ENCODE measurements around the gene NR2F1. TPM values are rescaled to one million over a fixed set of nuclear protein-coding genes. Genes with fewer than 3 reads are reported as not detected.

The NR2F1 gene
- total and polyA plus RNA-seq, 2 donors (not counting 1 experiment from before 2014, with no cell fraction given) = 64.4 to 90.8 TPM

- Histone ChIP-seq H3K9ac (ENCODE audit: insufficient read depth, low read length) (no peak overlapping the region), H3K36me3 (ENCODE audit: control insufficient read depth, insufficient read depth, low read length) (peaks cover 4% of the 10 kb centered on the region), H3K4me3 (replicated peaks in 1 of 4; ENCODE audit: control extremely low read depth in 1 of 4, insufficient read depth in 1 of 4, low read depth in 3 of 4, low read length in 4 of 4) (no peak overlapping the region), H3K27me3 (ENCODE audit: control insufficient read depth, insufficient read depth, low read length) (no peaks in the 10 kb centered on the region), H3K4me1 (ENCODE audit: control insufficient read depth, extremely low read depth, insufficient read depth, low read length) (peaks cover 27% of the 10 kb centered on the region), H3K4me2 (ENCODE audit: extremely low read depth, insufficient read depth, low read length) (no peak overlapping the region), H2AFZ (ENCODE audit: low read length) (no peak overlapping the region), H3K79me2 (ENCODE audit: control insufficient read depth, insufficient read depth, low read length) (peaks cover 68% of the 10 kb centered on the region), H3K27ac (ENCODE audit: insufficient read depth, low read length) (no peak overlapping the region), H3K9me3 (ENCODE audit: control insufficient read depth, insufficient read depth, low read depth, low read length) (no peaks in the 10 kb centered on the region), H4K20me1 (ENCODE audit: control insufficient read depth, extremely low read depth, insufficient read depth, low read length) (no peaks in the 10 kb centered on the region)
- no peak for DNase-seq (ENCODE audit: low read depth in 2 of 2)
- TF ChIP-seq EZH2 (IDR thresholded peaks at IDR 0.05; ENCODE audit: low read length, missing control alignments) = no peak
- no peak for TF ChIP-seq CTCF (conservative IDR thresholded peaks at IDR 0.05 in 1 of 2, IDR thresholded peaks at IDR 0.05 in 1 of 2; ENCODE audit: low read depth in 1 of 2, low read length in 2 of 2)
Observed at GRCh38 chr5:93596310-93596675, 13.3 kb downstream of the NR2F1 start.

- DNase-seq (ENCODE audit: low read depth in 2 of 2) = no peak
- Histone ChIP-seq H3K27ac (ENCODE audit: insufficient read depth, low read length) (peak overlapping the region; percentile 91), H3K36me3 (ENCODE audit: control insufficient read depth, insufficient read depth, low read length) (peaks cover 3% of the 10 kb centered on the region), H3K4me3 (replicated peaks in 1 of 4; ENCODE audit: control extremely low read depth in 1 of 4, insufficient read depth in 1 of 4, low read depth in 3 of 4, low read length in 4 of 4) (no peak overlapping the region), H3K27me3 (ENCODE audit: control insufficient read depth, insufficient read depth, low read length) (no peaks in the 10 kb centered on the region), H4K20me1 (ENCODE audit: control insufficient read depth, extremely low read depth, insufficient read depth, low read length) (no peaks in the 10 kb centered on the region), H3K9ac (ENCODE audit: insufficient read depth, low read length) (no peak overlapping the region), H3K4me2 (ENCODE audit: extremely low read depth, insufficient read depth, low read length) (no peak overlapping the region), H2AFZ (ENCODE audit: low read length) (no peak overlapping the region), H3K9me3 (ENCODE audit: control insufficient read depth, insufficient read depth, low read depth, low read length) (no peaks in the 10 kb centered on the region), H3K4me1 (ENCODE audit: control insufficient read depth, extremely low read depth, insufficient read depth, low read length) (peaks cover 27% of the 10 kb centered on the region), H3K79me2 (ENCODE audit: control insufficient read depth, insufficient read depth, low read length) (peaks cover 62% of the 10 kb centered on the region)
- TF ChIP-seq CTCF (conservative IDR thresholded peaks at IDR 0.05 in 1 of 2, IDR thresholded peaks at IDR 0.05 in 1 of 2; ENCODE audit: low read depth in 1 of 2, low read length in 2 of 2) = no peak
- TF ChIP-seq EZH2 (IDR thresholded peaks at IDR 0.05; ENCODE audit: low read length, missing control alignments) = no peak
Observed at GRCh38 chr5:93596676-93597490, 13.9 kb downstream of the NR2F1 start.

- H3K27ac ChIP-seq (ENCODE audit: insufficient read depth, low read length) = peak overlapping the region; percentile 91
- peak overlapping the region; percentile 41 for H3K9ac ChIP-seq (ENCODE audit: insufficient read depth, low read length)
Observed at GRCh38 chr5:93598091-93599000, 15.3 kb downstream of the NR2F1 start.

More at GRCh38 chr5:93598091-93599000, 15.3 kb downstream of the NR2F1 start:
- Histone ChIP-seq H3K4me1 (ENCODE audit: control insufficient read depth, extremely low read depth, insufficient read depth, low read length) (peaks cover 24% of the 10 kb centered on the region), H3K4me2 (ENCODE audit: extremely low read depth, insufficient read depth, low read length) (peak overlapping the region; percentile 95), H3K79me2 (ENCODE audit: control insufficient read depth, insufficient read depth, low read length) (peaks cover 58% of the 10 kb centered on the region), H3K4me3 (replicated peaks in 1 of 4; ENCODE audit: control extremely low read depth in 1 of 4, insufficient read depth in 1 of 4, low read depth in 3 of 4, low read length in 4 of 4) (peak overlapping the region; percentile 31 to 67 (median 54)), H3K9me3 (ENCODE audit: control insufficient read depth, insufficient read depth, low read depth, low read length) (no peaks in the 10 kb centered on the region), H3K27me3 (ENCODE audit: control insufficient read depth, insufficient read depth, low read length) (no peaks in the 10 kb centered on the region), H3K36me3 (ENCODE audit: control insufficient read depth, insufficient read depth, low read length) (peaks cover 3% of the 10 kb centered on the region), H4K20me1 (ENCODE audit: control insufficient read depth, extremely low read depth, insufficient read depth, low read length) (no peaks in the 10 kb centered on the region), H2AFZ (ENCODE audit: low read length) (no peak overlapping the region)
- no peak for TF ChIP-seq CTCF (conservative IDR thresholded peaks at IDR 0.05 in 1 of 2, IDR thresholded peaks at IDR 0.05 in 1 of 2; ENCODE audit: low read depth in 1 of 2, low read length in 2 of 2)
- no peak for TF ChIP-seq EZH2 (IDR thresholded peaks at IDR 0.05; ENCODE audit: low read length, missing control alignments)
- peak; percentile 54 to 71 for DNase-seq (ENCODE audit: low read depth in 2 of 2)

All from fibroblast of lung (primary cell).